Endothelial cell of umbilical vein (primary cell): ENCODE data around the gene FHIT. TPM values are rescaled to one million over a fixed set of nuclear protein-coding genes. Genes with fewer than 3 reads are reported as not detected.

Experiments
- BruUV-seq: library from RNA; stranded (reverse); fragments of 400-500 nt; replicated peaks from 2 replicates; lab custom pipeline; 2021; lab: Mats Ljungman, UMichigan
- CTCF ChIA-PET: fragments of 300-600, 350-600 bp; sonication (Branson Sonifier 250); formaldehyde crosslinking; loops from one replicate; lab custom pipeline; 2021; ENCODE audit warnings: antibody characterized with exemption, inconsistent platforms; lab: Charles Lee
- POLR2A ChIA-PET: fragments of 300-600, 350-600 bp; sonication (Branson Sonifier 250); formaldehyde crosslinking; loops from one replicate; lab custom pipeline; 2021; ENCODE audit warnings: antibody characterized with exemption, inconsistent platforms; lab: Charles Lee
- DNase-seq: peaks from one replicate; pipeline ENCODE4 v3.0.0-alpha.2; 2011; ENCODE audit warnings: low read depth, low spot score
- FAIRE-seq: peaks from 2 replicates; lab custom pipeline; 2011; peaks lifted over from hg19 to GRCh38; lab: Jason Lieb, UNC
- H2AFZ ChIP-seq: 2 replicates; pipeline ENCODE4 v1.6.0; 2012; ENCODE audit warnings: low read depth, low read length, control low read depth, inconsistent platforms
- H3K27ac ChIP-seq: 2 replicates; pipeline ENCODE4 v1.5.1; 2011; ENCODE audit warnings: low read depth, mild to moderate bottlenecking, control low read depth, low read length, moderate library complexity; ENCODE audit not compliant: insufficient read depth
- H3K27me3 ChIP-seq, 2 experiments: 2 replicates each; pipeline versions ENCODE4 v1.6.0 to v1.6.1; 2011; ENCODE audit warnings: low read length in 2 of 2, mixed read lengths in 1 of 2; ENCODE audit not compliant: control insufficient read depth in 2 of 2, insufficient read depth in 2 of 2
- H3K36me3 ChIP-seq, 2 experiments: 2 replicates in 1 of 2; 3 replicates in 1 of 2; pipeline ENCODE4 v1.5.1; 2011; ENCODE audit warnings: low read length in 2 of 2, mild to moderate bottlenecking in 1 of 2, moderate library complexity in 1 of 2; ENCODE audit not compliant: control insufficient read depth in 2 of 2, insufficient read depth in 2 of 2; ENCODE audit errors: extremely low read depth in 1 of 2
- H3K4me1 ChIP-seq: 3 replicates; pipeline ENCODE4 v1.5.1; 2011; ENCODE audit warnings: mild to moderate bottlenecking, low read length; ENCODE audit not compliant: control insufficient read depth, insufficient read depth; ENCODE audit errors: extremely low read depth
- H3K4me2 ChIP-seq: 2 replicates; pipeline ENCODE4 v1.6.1; 2011; ENCODE audit warnings: low read length, control low read depth, mixed read lengths; ENCODE audit not compliant: insufficient read depth
- H3K4me3 ChIP-seq, 3 experiments: fragments of 200-600 bp in 1 of 3; sonication (generic), shearing (Covaris generic) in 1 of 3; replicated peaks in 1 of 3; 2 replicates each; pipeline ENCODE4 v1.5.1; 2011 to 2016; ENCODE audit warnings: control low read depth in 3 of 3, low read length in 3 of 3, mild to moderate bottlenecking in 2 of 3, inconsistent platforms in 1 of 3, low read depth in 1 of 3, moderate library complexity in 1 of 3; ENCODE audit not compliant: insufficient read depth in 1 of 3
- H3K79me2 ChIP-seq: 2 replicates; pipeline ENCODE4 v1.6.0; 2012; ENCODE audit warnings: low read length, inconsistent platforms; ENCODE audit not compliant: control insufficient read depth, insufficient read depth
- H3K9ac ChIP-seq: replicated peaks from 2 replicates; pipeline ENCODE3; 2011; ENCODE audit warnings: low read length, control low read depth; ENCODE audit not compliant: insufficient read depth; ENCODE audit errors: extremely low read depth
- H3K9me1 ChIP-seq: replicated peaks from 3 replicates; pipeline ENCODE4 v1.6.0; 2011; ENCODE audit warnings: mild to moderate bottlenecking, low read length; ENCODE audit not compliant: control insufficient read depth, insufficient read depth; ENCODE audit errors: extremely low read depth
- H3K9me3 ChIP-seq: replicated peaks from 2 replicates; pipeline ENCODE4 v1.5.1; 2012; ENCODE audit warnings: low read length, inconsistent platforms; ENCODE audit not compliant: control insufficient read depth, insufficient read depth
- H4K20me1 ChIP-seq: replicated peaks from 2 replicates; pipeline ENCODE3; 2011; ENCODE audit warnings: mild to moderate bottlenecking, low read length; ENCODE audit not compliant: control insufficient read depth, insufficient read depth; ENCODE audit errors: extremely low read depth
- EZH2 ChIP-seq: IDR thresholded peaks from 2 replicates; pipeline ENCODE4 v1.6.1; 2012; ENCODE audit warnings: borderline replicate concordance, low read depth, mild to moderate bottlenecking, moderate library complexity, low read length, inconsistent platforms; ENCODE audit not compliant: severe bottlenecking
- FOS ChIP-seq: IDR thresholded peaks from 2 replicates; pipeline ENCODE4 v1.6.1; 2011; ENCODE audit warnings: mild to moderate bottlenecking, low read length, moderate library complexity, borderline replicate concordance; ENCODE audit not compliant: insufficient read depth
- GATA2 ChIP-seq: IDR thresholded peaks from 2 replicates; pipeline ENCODE4 v1.7.0; 2011; ENCODE audit warnings: low read depth, mild to moderate bottlenecking, moderate library complexity, mixed read lengths, low read length; ENCODE audit not compliant: insufficient read length, insufficient read depth
- JUN ChIP-seq: IDR thresholded peaks from 2 replicates; pipeline ENCODE4 v1.6.1; 2011; ENCODE audit warnings: borderline replicate concordance, low read depth; ENCODE audit not compliant: insufficient read length, insufficient read depth
- MYC ChIP-seq: IDR thresholded peaks from one replicate; pipeline ENCODE4 v1.6.1; 2011; ENCODE audit warnings: mild to moderate bottlenecking, low read depth, low read length
- POLR2A ChIP-seq: IDR thresholded peaks from 2 replicates; pipeline ENCODE4 v1.6.1; 2012; ENCODE audit warnings: low read depth, mild to moderate bottlenecking, control low read depth, low read length
- POLR2AphosphoS5 ChIP-seq: IDR thresholded peaks from 2 replicates; pipeline ENCODE4 v1.6.1; 2012; ENCODE audit warnings: low read depth, mild to moderate bottlenecking, control low read depth, low read length, moderate library complexity; ENCODE audit not compliant: insufficient read depth
- dilution Hi-C: fragments of 300-500 bp; cut with MboI; formaldehyde crosslinking; loops from one replicate; pipeline ENCODE4 v1.15.0; 2019; ENCODE audit warnings: low sequenced_read_pairs; ENCODE audit not compliant: extremely low pct_ligation_motif_present
- intact Hi-C: fragments of 100-400 bp; cut with micrococcal nuclease; formaldehyde crosslinking; loops from one replicate; pipeline ENCODE4 v1.10.0; 2022
- polyA plus RNA-seq, 4 experiments: library from polyadenylated mRNA; depleted of rRNA in 3 of 4; stranded (reverse) in 3 of 4; unstranded in 1 of 4; fragments of >200 nt; gene quantifications; 2 replicates each; pipeline versions ENCODE4 v1.2.1 to v1.2.3, GENCODE V29; 2011 to 2012; ENCODE audit warnings: missing spikeins in 1 of 4
- total RNA-seq: library from RNA; stranded (reverse); gene quantifications from 2 replicates; pipeline ENCODE4 v1.2.3, GENCODE V29; 2021
- TF ChIP-seq, protein P1 (sequence below): IDR thresholded peaks from 2 replicates; pipeline ENCODE4 v1.6.1; 2011; ENCODE audit not compliant: insufficient read depth, insufficient read length
- TF ChIP-seq, protein P2 (sequence below), 2 donors: IDR thresholded peaks; 1 replicate in 1 of 2; 2 replicates in 1 of 2; pipeline ENCODE4 v1.5.1; 2011; ENCODE audit warnings: low read length in 2 of 2, mild to moderate bottlenecking in 2 of 2, moderate library complexity in 2 of 2, control low read depth in 1 of 2, inconsistent platforms in 1 of 2, low read depth in 1 of 2; ENCODE audit not compliant: insufficient read depth in 1 of 2; ENCODE audit errors: extremely low read depth in 1 of 2

The FHIT gene
- total and polyA plus RNA-seq, 2 donors (not counting 3 experiments of a cell fraction or from before 2014, with no cell fraction given), result 0.47 to 2.2 TPM

DNA sequence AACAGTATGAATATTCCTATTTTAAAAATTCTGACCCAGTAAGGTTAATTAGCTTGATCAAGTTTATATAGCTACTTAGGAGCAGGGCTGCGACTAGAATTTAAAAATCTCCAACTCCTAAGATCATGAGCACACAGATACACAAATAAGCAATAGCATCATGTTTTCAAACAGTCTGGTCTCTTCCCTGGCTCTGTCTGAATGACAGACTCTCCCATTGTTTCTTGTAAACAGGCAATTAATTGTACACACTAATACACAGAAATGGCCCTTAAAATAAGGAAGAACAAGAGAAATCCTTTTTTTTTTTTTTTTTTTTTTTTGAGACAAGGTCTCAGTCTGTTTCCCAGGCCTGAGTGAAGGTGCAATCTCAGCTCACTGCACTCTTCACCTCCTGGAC lies 1137.1 kb downstream of the FHIT start:
- ChIA-PET POLR2A (no interaction called here), CTCF (no interaction called here)
- no peaks in the 10 kb centered on the region for H3K79me2 ChIP-seq
- no peak overlapping the region for H3K27ac ChIP-seq
- H4K20me1 ChIP-seq, result no peaks in the 10 kb centered on the region
- H3K9me1 ChIP-seq, result no peaks in the 10 kb centered on the region
- H3K4me1 ChIP-seq, result no peaks in the 10 kb centered on the region
- FAIRE-seq (no peak), DNase-seq (no peak)
- no peak overlapping the region for H3K4me2 ChIP-seq
- H3K36me3 ChIP-seq, result no peaks in the 10 kb centered on the region
- H3K27me3 ChIP-seq, result no peaks in the 10 kb centered on the region
- TF ChIP-seq POLR2AphosphoS5 (no peak), MYC (no peak), JUN (no peak), GATA2 (no peak), FOS (no peak), POLR2A (no peak), EZH2 (no peak)
- TF ChIP-seq, protein P1, sequence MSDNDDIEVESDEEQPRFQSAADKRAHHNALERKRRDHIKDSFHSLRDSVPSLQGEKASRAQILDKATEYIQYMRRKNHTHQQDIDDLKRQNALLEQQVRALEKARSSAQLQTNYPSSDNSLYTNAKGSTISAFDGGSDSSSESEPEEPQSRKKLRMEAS, result no peak
- TF ChIP-seq, protein P2, sequence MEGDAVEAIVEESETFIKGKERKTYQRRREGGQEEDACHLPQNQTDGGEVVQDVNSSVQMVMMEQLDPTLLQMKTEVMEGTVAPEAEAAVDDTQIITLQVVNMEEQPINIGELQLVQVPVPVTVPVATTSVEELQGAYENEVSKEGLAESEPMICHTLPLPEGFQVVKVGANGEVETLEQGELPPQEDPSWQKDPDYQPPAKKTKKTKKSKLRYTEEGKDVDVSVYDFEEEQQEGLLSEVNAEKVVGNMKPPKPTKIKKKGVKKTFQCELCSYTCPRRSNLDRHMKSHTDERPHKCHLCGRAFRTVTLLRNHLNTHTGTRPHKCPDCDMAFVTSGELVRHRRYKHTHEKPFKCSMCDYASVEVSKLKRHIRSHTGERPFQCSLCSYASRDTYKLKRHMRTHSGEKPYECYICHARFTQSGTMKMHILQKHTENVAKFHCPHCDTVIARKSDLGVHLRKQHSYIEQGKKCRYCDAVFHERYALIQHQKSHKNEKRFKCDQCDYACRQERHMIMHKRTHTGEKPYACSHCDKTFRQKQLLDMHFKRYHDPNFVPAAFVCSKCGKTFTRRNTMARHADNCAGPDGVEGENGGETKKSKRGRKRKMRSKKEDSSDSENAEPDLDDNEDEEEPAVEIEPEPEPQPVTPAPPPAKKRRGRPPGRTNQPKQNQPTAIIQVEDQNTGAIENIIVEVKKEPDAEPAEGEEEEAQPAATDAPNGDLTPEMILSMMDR (IDR thresholded peaks at IDR 0.05; ENCODE audit: extremely low read depth in 1 of 2, insufficient read depth in 1 of 2, low read depth in 1 of 2, low read length in 2 of 2), result no peak
- intact Hi-C loops, result no loop called here
- H3K4me3 ChIP-seq, result no peak overlapping the region
- BruUV-seq, result no TSS peak
- no peak overlapping the region for H2AFZ ChIP-seq
- no peak overlapping the region for H3K9ac ChIP-seq
- no peaks in the 10 kb centered on the region for H3K9me3 ChIP-seq
- dilution Hi-C loops, result no loop called here
